ENCODE results near the gene TPCN1.
"Not testable (repeated sequence)": the region's sequence is repeated elsewhere in the genome, so short reads cannot be mapped to it uniquely, and the experiment has no call there.

TPCN1 gene

DNA sequence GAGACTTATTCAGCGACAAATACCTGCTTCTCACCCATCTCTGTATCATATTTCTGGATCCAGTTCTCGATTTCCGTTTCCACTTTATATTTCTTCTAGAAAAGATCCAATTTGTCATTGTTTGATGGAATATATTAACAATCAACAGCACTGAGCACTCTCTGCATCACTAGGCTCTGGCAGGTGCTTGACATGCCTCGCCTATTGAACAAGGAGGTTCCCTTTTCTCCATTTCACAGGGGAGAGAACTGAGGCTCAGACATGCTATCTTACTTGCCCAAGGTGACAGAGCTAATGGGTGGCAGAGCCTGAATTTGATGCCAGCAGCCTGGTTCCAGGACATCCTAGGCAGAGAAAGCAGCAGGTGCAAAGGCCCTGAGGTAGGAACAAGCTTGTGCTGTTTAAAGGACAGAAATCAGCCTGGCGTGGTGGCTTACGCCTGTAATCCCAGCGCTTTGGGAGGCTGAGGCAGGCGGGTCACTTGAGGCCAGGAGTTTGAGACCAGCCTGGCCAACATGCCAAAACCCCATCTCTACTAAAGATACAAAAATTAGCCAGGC lies 23.7 kb upstream of the TPCN1 start:
- DNase-seq, result no peak

DNA sequence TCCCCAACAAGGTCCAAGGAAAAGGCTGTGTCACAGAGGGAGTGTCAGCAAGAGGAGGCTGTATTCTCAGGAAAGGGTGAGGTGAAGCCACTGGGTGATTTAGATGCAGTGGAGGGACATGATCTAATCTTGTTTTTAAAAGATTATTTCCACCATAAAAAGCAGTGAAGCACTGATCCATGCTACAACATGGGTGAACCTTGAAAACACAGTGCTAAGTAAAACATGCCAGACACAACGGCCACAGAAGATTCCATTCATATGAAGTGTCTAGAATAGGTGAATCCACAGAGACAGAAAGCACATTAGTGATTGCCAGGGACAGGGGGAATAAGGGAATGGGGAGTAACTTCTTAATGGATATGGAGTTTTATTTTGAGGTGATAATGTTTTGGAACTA lies 23.0 kb upstream of the TPCN1 start:
- DNase-seq, result no peak

DNA sequence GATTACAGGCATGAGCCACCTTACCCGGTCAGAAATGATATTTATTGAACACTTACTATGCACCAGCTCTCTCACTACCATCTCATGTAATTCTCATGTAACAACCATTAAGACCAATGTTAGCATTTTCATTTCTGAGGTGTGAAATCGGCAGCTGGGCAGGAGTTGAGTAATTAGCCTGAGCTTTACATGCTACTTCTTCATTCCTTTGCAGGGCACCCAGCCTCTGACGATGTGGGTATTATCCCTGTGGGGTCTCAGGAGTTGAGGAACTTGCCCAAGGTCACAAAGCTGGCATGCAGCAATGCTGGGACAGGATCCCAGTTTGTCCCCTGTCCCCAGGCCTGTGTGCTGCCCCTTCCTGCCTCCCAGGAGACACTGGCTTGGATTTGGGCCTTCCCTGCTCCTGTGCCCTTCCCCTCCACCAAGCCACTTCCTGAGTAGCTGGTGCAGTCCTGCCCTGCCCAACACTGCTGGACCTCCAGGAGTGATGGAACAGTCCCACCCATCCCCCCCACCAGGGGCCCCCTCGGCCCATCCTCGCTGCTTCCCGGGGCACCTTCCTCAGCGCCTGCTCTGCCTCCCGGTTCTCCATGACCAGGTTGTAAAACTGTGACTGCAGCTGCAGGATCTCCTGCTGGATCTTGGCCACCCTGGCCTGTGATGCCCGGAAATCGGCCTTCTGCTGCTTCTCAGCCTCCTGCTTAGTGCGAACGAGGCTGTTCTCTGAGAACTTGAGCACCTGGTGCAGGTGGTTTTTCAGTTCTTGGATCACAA lies 21.1 kb upstream of the TPCN1 start:
- DNase-seq, result no peak

DNA sequence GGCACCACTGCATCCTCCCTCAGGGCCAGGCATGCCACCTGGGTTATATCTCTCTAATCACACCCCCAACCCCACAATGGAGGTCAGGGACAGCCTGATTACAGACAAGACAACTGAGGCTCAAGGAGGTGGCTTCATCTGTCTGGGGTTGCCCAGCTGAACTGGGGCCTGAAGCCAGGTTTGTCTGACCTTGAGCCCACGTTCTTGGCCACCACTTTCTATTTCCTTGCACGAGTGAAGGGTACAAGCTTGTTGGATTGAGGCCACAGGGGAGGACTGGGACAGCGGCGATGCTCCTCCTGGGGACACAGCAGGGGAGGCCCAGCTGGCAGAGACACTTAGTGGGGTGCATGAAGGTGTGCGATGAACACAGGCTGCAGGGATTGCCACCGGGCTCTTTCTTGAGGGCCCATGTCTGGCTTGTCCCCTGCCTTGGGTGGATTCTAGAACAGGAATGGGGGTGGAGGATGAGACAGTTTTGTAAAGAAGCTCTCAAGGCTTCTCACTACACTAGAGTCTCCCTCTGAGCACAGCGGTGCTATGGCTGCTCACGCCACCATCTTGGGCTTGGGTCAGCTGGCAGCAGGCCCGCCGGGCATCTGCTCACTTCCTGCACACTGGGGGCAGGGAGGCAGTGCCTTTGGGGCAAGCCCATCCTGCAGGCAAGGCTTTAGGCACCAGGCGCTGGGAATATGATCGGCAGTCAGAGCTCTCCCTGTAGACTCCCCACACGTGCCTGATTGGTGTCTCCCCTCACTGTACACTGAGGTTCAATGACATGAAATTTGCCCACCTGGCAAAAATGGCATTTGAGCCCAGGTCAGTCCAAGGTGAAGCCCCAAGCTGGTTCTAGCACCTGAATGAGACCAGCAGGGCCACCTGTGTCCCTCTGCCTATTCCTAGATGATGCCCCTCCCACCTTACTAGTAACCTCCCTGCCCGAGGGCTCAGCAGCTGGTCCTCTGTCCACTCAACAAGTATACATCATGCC lies 19.8 kb upstream of the TPCN1 start:
- no peak for DNase-seq

DNA sequence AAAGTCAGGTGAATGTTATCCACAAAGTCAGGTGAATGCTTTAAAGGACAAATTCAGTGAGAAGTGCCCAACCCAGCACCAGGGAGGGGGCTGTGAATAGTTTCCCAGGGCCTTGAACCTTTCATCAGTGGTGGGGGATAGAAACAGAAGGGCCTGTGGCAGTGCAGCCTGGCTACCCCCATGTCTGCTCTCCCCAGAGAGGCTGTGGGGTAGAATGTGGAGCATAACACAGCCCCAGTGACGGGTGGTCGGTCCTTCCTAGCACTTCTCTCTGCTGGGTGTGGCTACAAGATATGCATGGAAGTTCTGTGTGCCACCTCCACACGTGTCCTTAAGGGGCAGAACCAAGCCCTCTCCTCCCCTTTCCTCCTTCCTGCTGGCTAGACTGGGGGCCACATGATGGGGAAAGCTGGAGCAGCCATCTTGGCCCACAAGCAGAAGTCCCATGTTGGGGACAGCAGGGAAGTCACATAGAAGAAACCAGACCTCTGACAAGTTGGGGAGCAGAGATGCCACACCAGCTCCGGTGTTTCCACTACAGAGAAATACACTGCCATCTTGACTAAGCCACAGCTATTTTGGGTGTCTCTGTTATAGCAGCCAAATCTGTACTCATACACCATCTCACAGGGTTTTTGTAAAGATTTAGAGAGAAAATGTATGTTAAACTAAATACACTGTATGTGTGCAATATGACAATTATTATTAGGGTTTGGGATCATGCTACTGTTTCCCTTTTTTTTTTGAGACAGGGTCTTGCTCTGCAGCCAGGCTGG lies 18.8 kb upstream of the TPCN1 start:
- no peak for DNase-seq

DNA sequence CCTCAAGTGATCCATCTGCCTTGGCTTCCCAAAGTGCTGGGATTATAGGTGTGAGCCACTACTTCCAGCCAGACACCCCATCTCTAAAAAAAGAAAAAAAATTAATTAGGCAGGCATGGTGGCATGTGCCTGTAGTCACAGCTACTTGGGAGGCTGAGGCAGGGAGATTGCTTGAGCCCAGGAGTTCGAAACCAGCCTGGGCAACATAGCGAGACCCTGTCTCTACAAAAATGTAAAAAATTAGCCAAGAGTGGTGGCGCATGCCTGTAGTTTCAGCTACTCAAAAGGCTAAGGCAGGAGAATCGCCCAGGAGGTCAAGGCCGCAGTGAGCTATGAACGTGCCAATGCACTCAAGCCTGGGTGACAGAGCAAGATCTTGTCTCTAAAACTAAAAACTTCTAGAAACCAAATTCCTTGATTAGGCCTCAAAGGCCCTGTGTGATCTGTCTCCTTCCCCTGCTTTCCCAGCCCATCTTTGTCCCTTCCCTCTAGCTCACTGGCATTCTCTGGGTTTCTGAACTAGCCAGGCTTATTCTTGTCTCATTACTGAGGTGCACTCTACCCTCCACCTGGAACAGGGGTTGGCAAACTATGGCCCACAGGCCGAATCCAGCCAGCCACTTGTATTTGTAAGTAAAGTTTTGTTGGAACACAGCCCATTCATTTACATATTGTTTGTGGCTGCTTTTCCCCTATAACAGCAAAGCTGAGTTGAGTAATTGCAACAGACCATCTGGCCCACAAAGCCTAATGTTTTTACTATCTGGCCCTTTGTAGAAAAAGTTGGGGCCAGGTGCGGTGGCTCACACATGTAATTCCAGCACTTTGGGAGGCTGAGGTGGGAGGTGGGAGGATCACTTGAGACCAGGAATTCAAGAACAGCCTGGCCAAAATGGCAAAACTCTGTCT lies 17.2 kb upstream of the TPCN1 start:
- peak; percentile 40 to 54 for DNase-seq

DNA sequence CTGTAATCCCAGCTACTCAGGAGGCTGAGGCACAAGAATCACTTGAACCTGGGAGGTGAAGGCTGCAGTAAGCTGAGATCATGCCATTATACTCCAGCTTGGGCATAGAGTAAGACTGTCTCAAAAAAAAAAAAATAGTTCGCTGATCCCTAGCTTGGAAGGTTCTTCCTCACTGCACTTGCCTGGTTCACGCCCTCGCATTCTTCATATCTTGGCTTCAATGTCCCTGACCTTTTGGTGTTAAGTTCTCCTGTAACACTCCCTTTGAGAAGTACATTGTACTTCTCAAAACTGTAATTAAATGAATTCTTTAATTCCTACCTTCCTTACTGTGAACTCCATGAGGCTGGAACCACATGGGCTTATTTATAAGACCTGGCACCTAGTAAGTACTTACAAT lies 16.5 kb upstream of the TPCN1 start:
- DNase-seq, result no peak

DNA sequence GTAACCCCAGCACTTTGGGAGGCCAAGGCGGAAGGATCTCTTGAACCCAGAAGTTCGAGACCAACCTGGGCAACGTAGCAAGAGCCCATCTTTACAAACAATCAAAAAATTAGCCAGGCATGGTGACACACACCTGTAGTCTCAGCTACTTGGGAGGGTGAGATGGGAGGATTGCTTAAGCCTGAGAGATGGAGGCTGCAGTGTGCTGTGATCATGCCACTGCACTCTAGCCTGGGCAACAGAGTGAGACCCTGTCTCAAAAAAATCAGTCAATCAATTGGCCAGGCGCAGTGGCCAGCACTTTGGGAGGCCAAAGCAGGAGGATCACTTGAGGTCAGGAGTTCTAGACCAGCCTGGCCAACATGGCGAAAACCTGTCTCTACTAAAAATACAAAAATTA lies 14.5 kb upstream of the TPCN1 start:
- DNase-seq, result not testable (repeated sequence)

DNA sequence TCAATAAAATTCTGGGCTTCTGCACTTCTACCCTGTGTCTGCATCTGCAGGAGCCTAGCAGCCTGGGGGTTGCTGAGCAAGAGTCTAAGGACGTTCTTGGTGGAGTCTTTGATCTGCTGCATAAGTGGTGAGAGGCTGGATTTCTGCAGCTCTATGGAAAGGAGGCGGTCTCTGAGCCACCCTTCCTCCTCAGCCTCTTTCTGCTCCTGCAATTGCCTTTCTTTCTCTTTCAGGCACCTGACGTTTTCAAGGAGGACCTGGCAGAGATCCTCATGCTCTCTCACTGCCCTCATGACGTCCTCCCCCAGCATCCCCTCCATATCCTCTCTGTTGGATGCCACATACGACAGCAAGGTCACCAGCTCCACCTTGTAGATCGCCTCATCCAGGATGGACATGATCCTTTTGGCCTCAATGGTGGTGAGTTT lies 13.6 kb upstream of the TPCN1 start:
- no peak for DNase-seq

DNA sequence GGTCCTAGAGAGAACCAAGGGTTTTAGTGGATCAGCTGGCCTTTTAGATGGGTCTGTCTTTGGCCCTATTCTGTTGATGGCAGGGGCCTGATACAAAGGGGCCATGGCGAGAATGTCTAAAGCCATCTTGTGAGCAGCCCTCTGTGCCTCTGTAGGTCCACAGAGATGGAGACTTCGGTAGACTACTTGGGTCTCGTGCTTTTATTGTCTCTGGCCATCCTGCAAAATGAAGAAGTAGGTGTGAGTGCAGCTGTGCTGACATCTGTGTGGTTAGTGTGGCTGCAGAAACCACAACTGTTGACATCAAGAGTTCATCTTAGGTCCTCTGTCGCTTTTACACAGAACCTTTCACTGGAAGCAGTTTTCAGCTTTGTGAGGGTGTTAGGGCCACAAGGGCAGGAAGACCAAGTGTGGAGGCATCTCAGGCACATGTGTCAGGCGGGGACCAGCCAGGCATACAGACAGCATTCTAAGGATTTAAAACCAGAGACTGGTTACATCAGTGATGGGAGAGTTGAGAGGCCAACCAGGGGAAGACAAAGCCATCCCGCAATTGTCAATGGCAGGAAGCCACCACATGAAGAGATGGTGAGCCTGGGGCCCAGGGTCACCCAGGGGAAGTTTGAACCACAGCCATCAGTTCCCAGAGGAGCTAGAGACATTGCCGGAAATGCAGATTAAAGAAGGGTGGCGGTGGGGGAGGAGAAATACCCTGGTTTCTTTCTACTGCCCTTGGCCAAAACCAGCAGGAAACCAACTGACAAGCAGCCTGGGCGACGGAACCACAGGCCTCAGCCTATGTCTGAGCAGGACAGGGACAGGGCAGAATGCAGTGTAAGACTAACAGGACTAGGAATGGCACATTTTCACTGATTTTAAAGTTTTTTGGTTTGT lies 13.0 kb upstream of the TPCN1 start:
- DNase-seq, result no peak

DNA sequence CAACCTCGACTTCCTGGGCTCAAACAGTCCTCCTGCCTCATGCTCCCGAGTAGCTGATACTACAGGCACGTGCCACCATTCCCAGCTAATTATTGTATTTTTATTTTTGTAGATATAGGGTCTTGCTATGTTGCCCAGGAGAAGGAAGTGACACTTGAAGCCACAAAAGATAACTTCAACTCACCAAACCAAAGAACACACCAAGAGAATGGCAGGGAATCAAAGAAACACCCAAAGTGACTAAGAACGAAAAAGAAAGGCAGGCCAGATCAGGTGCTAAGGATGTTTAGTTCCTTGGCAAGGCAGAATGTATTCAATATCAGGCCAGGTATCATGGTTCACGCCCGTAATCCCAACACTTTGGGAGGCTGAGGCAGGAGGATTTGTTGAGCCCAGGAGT lies 10.1 kb upstream of the TPCN1 start:
- DNase-seq, result no peak

DNA sequence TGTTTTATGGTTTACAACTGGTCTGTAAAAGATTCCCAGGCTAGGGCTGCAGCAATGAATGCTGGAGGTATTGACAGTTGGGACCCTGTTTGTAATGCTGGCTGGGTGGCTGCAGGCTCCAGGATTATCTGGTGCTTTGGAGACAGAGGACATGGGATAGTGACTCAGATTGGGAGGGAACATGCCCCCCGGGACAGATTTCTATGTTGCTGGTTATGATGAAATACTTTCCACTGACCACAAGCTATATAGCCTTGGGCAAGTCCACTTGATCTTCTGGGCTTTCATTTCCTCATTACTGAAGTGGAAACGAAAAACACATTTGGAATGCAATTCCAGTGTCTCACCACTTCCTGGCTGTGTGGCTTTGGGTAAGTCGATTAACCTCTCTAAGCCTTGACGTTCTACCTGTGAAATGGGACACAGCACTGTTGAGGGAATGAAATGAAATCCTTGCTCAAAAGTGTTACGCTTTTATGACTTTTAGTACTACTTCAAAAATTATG lies 6.3 kb upstream of the TPCN1 start:
- no peak for DNase-seq

DNA sequence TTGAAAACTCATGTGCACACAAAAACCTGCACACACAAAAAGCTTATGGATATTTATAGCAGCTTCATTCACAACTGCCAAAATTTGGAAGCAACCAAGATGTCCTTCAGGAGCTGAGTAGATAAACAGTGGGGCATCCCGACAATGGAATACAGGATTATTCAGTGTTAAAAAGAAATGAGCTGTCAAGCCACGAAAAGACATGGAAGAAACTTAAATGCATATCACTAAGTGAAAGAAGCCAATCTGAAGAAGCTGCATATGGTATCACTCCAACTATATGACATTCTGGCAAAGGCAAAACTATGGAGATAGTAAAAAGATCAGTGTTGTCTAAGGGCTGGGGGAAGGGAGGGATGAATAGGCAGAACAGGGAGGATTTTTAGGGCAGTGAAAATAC lies 5.2 kb upstream of the TPCN1 start:
- DNase-seq, result no peak

DNA sequence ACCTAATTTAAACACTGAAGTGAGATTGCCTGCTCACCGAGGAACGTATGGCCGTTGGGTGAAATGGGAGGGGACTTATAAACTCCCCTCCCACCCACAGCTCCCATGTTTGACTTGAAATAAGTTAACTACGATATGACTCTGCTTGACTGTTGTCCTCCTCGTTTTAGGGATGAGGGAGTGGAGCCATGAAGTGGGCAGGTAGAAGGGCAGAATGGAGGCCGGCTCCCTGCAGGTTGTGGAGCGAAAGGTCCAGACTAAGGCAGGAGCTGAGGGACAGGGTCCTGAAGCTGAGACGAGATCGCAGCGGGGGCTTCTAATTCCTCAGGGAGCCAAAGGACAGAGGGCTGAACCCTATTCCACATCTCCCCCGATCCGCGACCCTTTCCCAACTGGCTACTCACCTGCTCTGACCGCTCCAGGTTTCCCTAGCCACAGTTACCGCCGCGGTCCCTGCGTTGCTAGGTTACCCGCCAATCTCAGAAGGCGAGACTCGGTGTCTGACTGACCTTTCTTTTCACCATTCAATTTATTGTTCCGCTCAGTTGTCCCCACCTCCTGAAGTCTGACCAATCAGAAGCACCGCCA lies 577 bp upstream of the TPCN1 start:
- DNase-seq, result no peak

DNA sequence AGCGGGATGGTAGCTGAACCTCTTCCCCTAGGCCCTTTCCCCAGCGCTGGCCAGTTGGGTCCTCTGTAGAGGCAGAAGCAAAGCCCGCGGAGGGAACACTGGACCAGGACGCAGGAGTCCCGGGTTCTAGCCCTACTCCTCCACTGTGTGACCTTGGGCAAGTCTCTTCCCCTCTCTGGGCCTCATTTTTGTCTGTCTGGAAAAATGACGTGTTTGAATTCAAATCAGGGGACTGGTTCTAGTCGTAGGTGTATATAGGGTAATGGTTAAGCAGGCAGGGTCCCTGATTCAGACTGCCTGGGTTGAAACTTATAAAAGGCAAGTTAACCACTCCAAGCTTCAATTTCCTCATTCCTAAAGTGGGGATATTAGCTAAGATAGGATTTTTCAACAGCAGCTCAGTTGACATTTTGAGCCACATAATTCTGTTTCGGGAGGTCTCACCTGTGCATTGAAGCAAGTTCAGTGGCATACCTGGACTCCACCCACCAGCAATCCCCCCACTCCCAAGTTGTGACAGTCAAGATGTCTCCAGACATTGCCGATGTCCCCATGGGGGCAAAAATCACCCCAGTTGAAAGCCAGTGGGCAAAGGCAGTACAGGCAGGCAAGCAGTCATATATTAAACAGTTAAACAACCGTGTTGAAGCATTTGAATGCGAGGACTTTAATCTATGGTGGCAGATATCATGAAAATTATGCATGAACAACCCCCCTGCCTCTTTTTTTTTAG lies 899 bp downstream of the TPCN1 start:
- no peak for DNase-seq

DNA sequence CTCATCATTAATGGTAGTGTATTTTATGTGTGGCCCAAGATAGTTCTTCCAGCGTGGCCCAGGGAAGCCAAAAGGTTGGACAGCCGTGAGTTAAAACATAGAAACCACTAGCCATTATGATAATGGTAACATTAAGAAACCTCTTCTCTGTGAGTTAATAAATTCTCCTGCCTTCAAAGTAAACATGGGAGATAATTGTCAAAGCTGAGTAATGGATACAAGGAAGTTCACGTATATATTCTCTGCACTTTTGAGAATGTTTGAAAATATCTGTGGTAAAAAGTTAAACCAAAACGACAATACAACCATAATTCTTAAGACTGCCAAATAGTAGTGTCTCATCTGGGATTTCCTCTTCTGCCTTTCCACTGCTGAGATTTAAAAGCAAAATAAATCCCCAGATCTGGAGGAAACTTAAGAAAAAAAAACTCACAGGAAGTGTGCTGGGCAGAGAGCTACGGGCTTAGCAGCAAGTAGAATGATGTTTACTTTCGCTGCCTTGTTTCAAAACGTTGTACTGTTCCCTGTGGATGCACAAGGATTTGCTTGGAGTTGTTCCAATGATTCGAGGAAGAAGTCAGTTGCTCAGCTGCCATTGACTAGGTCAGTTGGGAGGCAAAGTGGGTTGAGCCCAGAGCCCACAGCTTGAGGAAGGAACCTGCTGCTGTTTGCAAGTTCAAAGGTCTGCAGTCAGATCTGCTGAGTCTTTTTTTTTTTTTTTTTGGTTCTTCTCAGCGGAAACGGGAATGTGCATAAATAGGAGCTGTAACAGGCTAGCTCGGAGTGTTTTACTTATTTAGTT lies 1.7 kb downstream of the TPCN1 start:
- no peak for DNase-seq

DNA sequence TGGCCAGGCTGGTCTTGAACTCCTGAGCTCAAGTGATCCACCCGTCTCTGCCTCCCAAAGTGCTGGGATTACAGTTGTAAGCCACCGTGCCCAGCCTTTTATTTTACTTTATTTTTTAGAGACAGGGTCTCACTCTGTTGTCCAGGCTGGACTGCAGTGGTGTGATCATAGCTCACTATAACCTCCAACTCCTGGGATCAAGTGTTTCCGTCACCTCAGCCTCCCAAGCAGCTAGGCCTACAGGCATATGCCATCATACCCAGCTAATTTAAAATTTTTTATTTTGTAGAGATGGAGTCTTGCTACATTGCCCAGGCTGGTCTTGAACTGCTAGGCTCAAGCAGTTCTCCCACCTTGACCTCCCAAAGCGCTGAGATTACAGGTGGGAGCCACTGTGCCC lies 3.7 kb downstream of the TPCN1 start:
- DNase-seq, result no peak

Data from NCI-H524 (cell line).